Gastroesophageal sphincter (tissue), 4 donors: Measurements from ENCODE around the gene ANO10. TPM values are rescaled to one million over a fixed set of nuclear protein-coding genes. Genes with fewer than 3 reads are reported as not detected.

Experiments
- ATAC-seq: fragments of 150-250 bp; one replicate; pipeline ENCODE4 v1.9.1; 2016; ENCODE audit warnings: mild to moderate bottlenecking, moderate library complexity
- H3K27ac ChIP-seq, 4 donors: fragments of 200-600 bp; sonication (generic) in 3 of 4; 1 replicate in 3 of 4; 2 replicates in 1 of 4; pipeline ENCODE4 v1.5.1; 2016 to 2019
- H3K27me3 ChIP-seq: fragments of 200-600 bp; sonication (generic); one replicate; pipeline ENCODE4 v1.5.1; 2019
- H3K36me3 ChIP-seq, 2 donors: fragments of 200-600 bp; sonication (generic); one replicate each; pipeline ENCODE4 v1.5.1; 2019; ENCODE audit warnings: control low read depth in 1 of 2
- H3K4me1 ChIP-seq, 3 donors: fragments of 200-600 bp; sonication (generic); 1 replicate in 2 of 3; 2 replicates in 1 of 3; pipeline ENCODE4 v1.5.1; 2016 to 2019; ENCODE audit warnings: control low read depth in 2 of 3
- H3K4me3 ChIP-seq, 2 donors: fragments of 200-600 bp; sonication (generic); one replicate each; pipeline ENCODE4 v1.5.1; 2019; ENCODE audit warnings: mild to moderate bottlenecking in 1 of 2, moderate library complexity in 1 of 2
- H3K9me3 ChIP-seq, 3 donors: fragments of 200-600 bp; sonication (generic); one replicate each; pipeline ENCODE4 v1.5.1; 2017 to 2019; ENCODE audit warnings: control low read depth in 2 of 3
- CTCF ChIP-seq, 4 experiments: fragments of 200-600 bp in 2 of 4; fragments of 450-650 bp in 2 of 4; sonication (generic) in 1 of 4; IDR thresholded peaks; one replicate each; pipeline ENCODE4 v1.5.1; 2017 to 2019; ENCODE audit warnings: antibody characterized with exemption in 4 of 4, mild to moderate bottlenecking in 2 of 4, moderate library complexity in 2 of 4
- EP300 ChIP-seq: sonication (generic); formaldehyde crosslinking; IDR thresholded peaks from one replicate; pipeline ENCODE4 v1.6.1; 2017; ENCODE audit warnings: antibody characterized with exemption, mild to moderate bottlenecking
- POLR2A ChIP-seq, 2 donors: fragments of 450-650 bp; IDR thresholded peaks; one replicate each; pipeline ENCODE4 v1.6.1; 2017; ENCODE audit warnings: antibody characterized with exemption in 2 of 2, mild to moderate bottlenecking in 2 of 2, moderate library complexity in 1 of 2
- POLR2AphosphoS5 ChIP-seq: sonication (generic); formaldehyde crosslinking; IDR thresholded peaks from one replicate; pipeline ENCODE4 v1.6.1; 2017; ENCODE audit warnings: antibody characterized with exemption
- WGBS, 2 donors: methylation state at CpG; one replicate each; pipeline ENCODE4 v1.1.5; 2018; ENCODE audit warnings: low coverage in 1 of 2; 5-methylcytosine and 5-hydroxymethylcytosine counted together
- total RNA-seq, 4 donors: library from RNA; depleted of rRNA; stranded (reverse); fragments of >200 nt; gene quantifications; one replicate each; pipeline ENCODE4 v1.1.0, GENCODE V29; 2016

ANO10 gene
- total RNA-seq, 4 donors from 2014 or later: 22.9 to 33.5 (median 30.2) TPM

DNA sequence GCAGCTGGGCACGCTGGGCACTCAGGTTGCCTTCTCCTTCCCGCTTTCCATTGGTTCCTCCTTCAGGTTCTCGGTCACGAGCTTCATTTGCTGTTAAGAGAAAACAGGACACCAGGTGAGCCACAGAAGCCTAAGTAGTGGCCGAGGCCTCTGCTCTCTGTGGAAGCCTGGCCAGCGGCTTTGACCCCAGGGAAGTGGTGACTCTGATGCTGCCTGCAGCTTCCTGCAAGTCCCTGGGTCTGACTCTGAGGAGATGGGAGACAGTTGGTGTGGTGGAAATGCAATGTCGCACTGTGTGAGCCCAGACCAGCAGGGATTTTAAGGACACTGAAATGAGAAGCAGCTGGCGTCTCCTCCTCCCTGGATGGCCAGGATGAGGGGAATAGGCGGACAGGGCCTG lies 254.9 kb downstream of the ANO10 start:
- no peak for ATAC-seq

DNA sequence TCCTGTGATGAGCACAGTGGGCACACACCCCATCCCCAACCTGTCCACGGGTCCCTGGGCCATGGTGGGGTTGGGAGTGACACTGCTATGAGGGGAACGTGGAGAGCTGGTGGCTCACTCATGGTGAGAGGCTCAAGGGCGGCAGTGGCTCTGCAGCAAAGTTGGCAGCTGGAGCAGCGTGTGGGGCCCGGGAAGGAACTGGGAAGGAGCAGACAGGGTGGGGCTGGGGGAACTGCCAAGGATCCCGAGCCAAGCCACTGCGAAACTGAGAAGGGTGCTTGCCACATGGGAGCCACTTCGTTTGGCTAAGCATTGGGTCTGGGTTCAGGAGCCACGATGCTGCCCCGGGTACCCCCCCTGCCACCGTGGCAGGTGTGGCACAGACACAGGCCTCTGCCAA lies 255.3 kb downstream of the ANO10 start:
- H3K9me3 ChIP-seq: no peaks in the 10 kb centered on the region
- TF ChIP-seq CTCF (IDR thresholded peaks at IDR 0.05): no peak
- TF ChIP-seq EP300: no peak
- TF ChIP-seq POLR2AphosphoS5: no peak
- no peak for TF ChIP-seq POLR2A (IDR thresholded peaks at IDR 0.05)
- peak overlapping the region in 1 of 4 donors; percentile 27 for H3K27ac ChIP-seq
- peaks cover 0 to 16% of the 10 kb centered on the region in 2 donors for H3K36me3 ChIP-seq
- H3K27me3 ChIP-seq: no peaks in the 10 kb centered on the region
- no peak overlapping the region for H3K4me3 ChIP-seq
- 15 to 42% methylated on average over 3 to 4 of the region's 11 CpGs for WGBS, 2 donors
- H3K4me1 ChIP-seq: peaks cover 0 to 17% (median 0%) of the 10 kb centered on the region in 3 donors
- ATAC-seq: peak; percentile 34

More for the DNA sequence above, 254.9 kb downstream of the ANO10 start:
- Histone ChIP-seq H3K9me3 (no peaks in the 10 kb centered on the region), H3K36me3 (peaks cover 0 to 16% of the 10 kb centered on the region in 2 donors), H3K4me3 (no peak overlapping the region), H3K27ac (peak overlapping the region in 1 of 4 donors; percentile 27), H3K4me1 (peaks cover 0 to 17% (median 0%) of the 10 kb centered on the region in 3 donors), H3K27me3 (no peaks in the 10 kb centered on the region)
- 100% methylated on average over 1 of the region's 9 CpGs; no CpG with 5 or more reads in 1 of the 2 donors for WGBS, 2 donors
- TF ChIP-seq POLR2A (IDR thresholded peaks at IDR 0.05) (no peak), CTCF (IDR thresholded peaks at IDR 0.05) (no peak), POLR2AphosphoS5 (no peak), EP300 (no peak)

- no peak for ATAC-seq
- Histone ChIP-seq H3K9me3 (no peaks in the 10 kb centered on the region), H3K27me3 (no peaks in the 10 kb centered on the region), H3K4me3 (no peak overlapping the region), H3K27ac (peak overlapping the region in 1 of 4 donors; percentile 16), H3K36me3 (peaks cover 0 to 16% of the 10 kb centered on the region in 2 donors), H3K4me1 (peaks cover 0 to 22% (median 0%) of the 10 kb centered on the region in 3 donors)
- WGBS, 2 donors: 80% methylated on average over 2 of the region's 12 CpGs; no CpG with 5 or more reads in 1 of the 2 donors
- no peak for TF ChIP-seq CTCF (IDR thresholded peaks at IDR 0.05)
- TF ChIP-seq POLR2AphosphoS5: no peak
- no peak for TF ChIP-seq EP300
- TF ChIP-seq POLR2A (IDR thresholded peaks at IDR 0.05): no peak
Observed at GRCh38 chr3:43365601-43366305, 256.1 kb downstream of the ANO10 start.

- no peaks in the 10 kb centered on the region for H3K9me3 ChIP-seq
- H3K4me3 ChIP-seq: no peak overlapping the region
- no peak for TF ChIP-seq POLR2A (IDR thresholded peaks at IDR 0.05)
- no peak for TF ChIP-seq EP300
- no peak for TF ChIP-seq CTCF (IDR thresholded peaks at IDR 0.05)
- TF ChIP-seq POLR2AphosphoS5: no peak
- peak overlapping the region in 1 of 4 donors; percentile 42 for H3K27ac ChIP-seq
- WGBS, 2 donors: 100% methylated on average over 1 to 4 of the region's 14 CpGs
- H3K27me3 ChIP-seq: no peaks in the 10 kb centered on the region
- ATAC-seq: no peak
- peaks cover 0 to 25% (median 0%) of the 10 kb centered on the region in 3 donors for H3K4me1 ChIP-seq
- H3K36me3 ChIP-seq: peaks cover 0 to 16% of the 10 kb centered on the region in 2 donors
Observed at GRCh38 chr3:43364926-43365325, 256.9 kb downstream of the ANO10 start.

- Histone ChIP-seq H3K4me1 (peaks cover 0 to 25% (median 0%) of the 10 kb centered on the region in 3 donors), H3K9me3 (no peaks in the 10 kb centered on the region), H3K36me3 (peaks cover 0 to 16% of the 10 kb centered on the region in 2 donors), H3K27ac (peak overlapping the region in 1 of 4 donors; percentile 42), H3K4me3 (no peak overlapping the region), H3K27me3 (no peaks in the 10 kb centered on the region)
- WGBS, 2 donors: 94 to 97% methylated on average over 5 to 6 of the region's 14 CpGs
- TF ChIP-seq EP300: no peak
- no peak for TF ChIP-seq CTCF (IDR thresholded peaks at IDR 0.05)
- TF ChIP-seq POLR2AphosphoS5: no peak
- TF ChIP-seq POLR2A (IDR thresholded peaks at IDR 0.05): no peak
- no peak for ATAC-seq
Observed at GRCh38 chr3:43364494-43364893, 257.3 kb downstream of the ANO10 start.
